Keratinocyte (primary cell): ENCODE measurements around the gene OGDH. TPM values are rescaled to one million over a fixed set of nuclear protein-coding genes. Genes with fewer than 3 reads are reported as not detected.

Experiments used
- DNase-seq: peaks from one replicate; pipeline ENCODE4 v3.0.0-alpha.2; 2011; ENCODE audit warnings: low read depth, missing footprints, low spot score
- FAIRE-seq: peaks from 2 replicates; lab custom pipeline; 2011; peaks lifted over from hg19 to GRCh38; lab: Jason Lieb, UNC
- H2AFZ ChIP-seq: 2 replicates; pipeline ENCODE4 v1.6.0; 2012; ENCODE audit warnings: low read length, control low read depth, inconsistent platforms; ENCODE audit not compliant: control insufficient read depth
- H3K27ac ChIP-seq: 2 replicates; pipeline ENCODE4 v1.5.1; 2011; ENCODE audit warnings: low read length; ENCODE audit not compliant: control insufficient read depth, insufficient read depth
- H3K27me3 ChIP-seq: 3 replicates; pipeline ENCODE4 v1.6.0; 2011; ENCODE audit warnings: low read length; ENCODE audit not compliant: control insufficient read depth, insufficient read depth; ENCODE audit errors: extremely low read depth
- H3K36me3 ChIP-seq, 2 experiments: 2 replicates in 1 of 2; 3 replicates in 1 of 2; pipeline ENCODE4 v1.5.1; 2011; ENCODE audit warnings: low read length in 2 of 2, mild to moderate bottlenecking in 1 of 2; ENCODE audit not compliant: control insufficient read depth in 2 of 2, insufficient read depth in 2 of 2; ENCODE audit errors: extremely low read depth in 1 of 2
- H3K4me1 ChIP-seq: 3 replicates; pipeline ENCODE4 v1.5.1; 2011; ENCODE audit warnings: low read length; ENCODE audit not compliant: control insufficient read depth, insufficient read depth; ENCODE audit errors: extremely low read depth
- H3K4me2 ChIP-seq: 3 replicates; pipeline ENCODE4 v1.6.0; 2011; ENCODE audit warnings: low read depth, low read length; ENCODE audit not compliant: control insufficient read depth, insufficient read depth; ENCODE audit errors: extremely low read depth
- H3K4me3 ChIP-seq, 3 experiments: fragments of 200-600 bp in 1 of 3; sonication (generic) in 1 of 3; 2 replicates in 2 of 3; 3 replicates in 1 of 3; pipeline ENCODE4 v1.5.1; 2011 to 2016; ENCODE audit warnings: low read length in 3 of 3, mild to moderate bottlenecking in 3 of 3, control low read depth in 2 of 3, inconsistent platforms in 1 of 3, low read depth in 1 of 3, mixed read lengths in 1 of 3, mixed run types in 1 of 3, moderate library complexity in 1 of 3; ENCODE audit not compliant: control insufficient read depth in 2 of 3, insufficient read depth in 2 of 3; ENCODE audit errors: extremely low read depth in 1 of 3
- H3K79me2 ChIP-seq: 2 replicates; pipeline ENCODE4 v1.6.0; 2012; ENCODE audit warnings: low read length; ENCODE audit not compliant: control insufficient read depth, insufficient read depth
- H3K9ac ChIP-seq: 3 replicates; pipeline ENCODE4 v1.6.0; 2011; ENCODE audit warnings: low read length; ENCODE audit not compliant: control insufficient read depth, insufficient read depth; ENCODE audit errors: extremely low read depth
- H3K9me1 ChIP-seq: 3 replicates; pipeline ENCODE4 v1.6.0; 2011; ENCODE audit warnings: low read length; ENCODE audit not compliant: control insufficient read depth, insufficient read depth; ENCODE audit errors: extremely low read depth
- H3K9me3 ChIP-seq: 2 replicates; pipeline ENCODE4 v1.5.1; 2012; ENCODE audit warnings: low read depth, low read length; ENCODE audit not compliant: control insufficient read depth
- H4K20me1 ChIP-seq: 3 replicates; pipeline ENCODE4 v1.6.0; 2011; ENCODE audit warnings: low read length; ENCODE audit not compliant: control insufficient read depth, insufficient read depth; ENCODE audit errors: extremely low read depth
- EZH2 ChIP-seq: IDR thresholded peaks from one replicate; pipeline ENCODE4 v1.6.1; 2012; ENCODE audit warnings: inconsistent platforms, mild to moderate bottlenecking, low read length, moderate library complexity
- dilution Hi-C: fragments of 300-500 bp; cut with MboI; formaldehyde crosslinking; loops from one replicate; pipeline ENCODE4 v1.7.0; 2020; ENCODE audit warnings: low sequenced_read_pairs; ENCODE audit not compliant: extremely low pct_ligation_motif_present
- polyA plus RNA-seq, 5 experiments: library from polyadenylated mRNA; depleted of rRNA in 3 of 5; stranded (reverse) in 3 of 5; stranded (forward) in 1 of 5; unstranded in 1 of 5; fragments of >200 nt; gene quantifications; 1 replicate in 1 of 5; 2 replicates in 3 of 5; 3 replicates in 1 of 5; pipeline versions ENCODE4 v1.2.1 to v1.2.3, GENCODE V29; 2011 to 2012; ENCODE audit warnings: missing spikeins in 2 of 5, low read depth in 1 of 5, low replicate concordance in 1 of 5
- TF ChIP-seq, protein P1 (sequence below), 3 experiments: IDR thresholded peaks in 1 of 3; conservative IDR thresholded peaks in 1 of 3; optimal IDR thresholded peaks in 1 of 3; 2 replicates in 2 of 3; 3 replicates in 1 of 3; pipeline versions ENCODE3 to v1.5.1; 2011; ENCODE audit warnings: low read length in 3 of 3, mild to moderate bottlenecking in 3 of 3, moderate library complexity in 2 of 3, control low read depth in 1 of 3, inconsistent platforms in 1 of 3; ENCODE audit not compliant: insufficient read depth in 2 of 3; ENCODE audit errors: extremely low read depth in 1 of 3

The OGDH gene
- polyA plus RNA-seq, 1 donor (not counting 4 experiments of a cell fraction or from before 2014, with no cell fraction given): 46.4 TPM

- H3K27ac ChIP-seq: no peak overlapping the region
- no peaks in the 10 kb centered on the region for H3K27me3 ChIP-seq
- H3K9me3 ChIP-seq: no peaks in the 10 kb centered on the region
- peaks cover 29% of the 10 kb centered on the region for H3K4me1 ChIP-seq
- no peaks in the 10 kb centered on the region for H3K36me3 ChIP-seq
- dilution Hi-C loops: no loop called here
- H3K4me2 ChIP-seq: no peak overlapping the region
- DNase-seq (no peak), FAIRE-seq (no peak)
- H3K9me1 ChIP-seq: no peaks in the 10 kb centered on the region
- H2AFZ ChIP-seq: no peak overlapping the region
- H3K79me2 ChIP-seq: no peaks in the 10 kb centered on the region
- TF ChIP-seq EZH2: no peak
- TF ChIP-seq, protein P1, sequence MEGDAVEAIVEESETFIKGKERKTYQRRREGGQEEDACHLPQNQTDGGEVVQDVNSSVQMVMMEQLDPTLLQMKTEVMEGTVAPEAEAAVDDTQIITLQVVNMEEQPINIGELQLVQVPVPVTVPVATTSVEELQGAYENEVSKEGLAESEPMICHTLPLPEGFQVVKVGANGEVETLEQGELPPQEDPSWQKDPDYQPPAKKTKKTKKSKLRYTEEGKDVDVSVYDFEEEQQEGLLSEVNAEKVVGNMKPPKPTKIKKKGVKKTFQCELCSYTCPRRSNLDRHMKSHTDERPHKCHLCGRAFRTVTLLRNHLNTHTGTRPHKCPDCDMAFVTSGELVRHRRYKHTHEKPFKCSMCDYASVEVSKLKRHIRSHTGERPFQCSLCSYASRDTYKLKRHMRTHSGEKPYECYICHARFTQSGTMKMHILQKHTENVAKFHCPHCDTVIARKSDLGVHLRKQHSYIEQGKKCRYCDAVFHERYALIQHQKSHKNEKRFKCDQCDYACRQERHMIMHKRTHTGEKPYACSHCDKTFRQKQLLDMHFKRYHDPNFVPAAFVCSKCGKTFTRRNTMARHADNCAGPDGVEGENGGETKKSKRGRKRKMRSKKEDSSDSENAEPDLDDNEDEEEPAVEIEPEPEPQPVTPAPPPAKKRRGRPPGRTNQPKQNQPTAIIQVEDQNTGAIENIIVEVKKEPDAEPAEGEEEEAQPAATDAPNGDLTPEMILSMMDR (optimal IDR thresholded peaks at IDR 0.05 in 1 of 3, IDR thresholded peaks at IDR 0.05 in 1 of 3, conservative IDR thresholded peaks at IDR 0.05 in 1 of 3; ENCODE audit: extremely low read depth in 1 of 3, insufficient read depth in 2 of 3, low read length in 3 of 3): no peak
- H3K4me3 ChIP-seq: no peak overlapping the region
- no peak overlapping the region for H3K9ac ChIP-seq
- no peaks in the 10 kb centered on the region for H4K20me1 ChIP-seq
Observed at GRCh38 chr7:44738876-44739665, 132.6 kb downstream of the OGDH start.

GRCh38 chr7:44740055-44740454, 133.6 kb downstream of the OGDH start:
- no peak overlapping the region for H2AFZ ChIP-seq
- H3K4me3 ChIP-seq: no peak overlapping the region
- no peaks in the 10 kb centered on the region for H3K9me3 ChIP-seq
- no peak for FAIRE-seq
- no peaks in the 10 kb centered on the region for H3K79me2 ChIP-seq
- H3K27ac ChIP-seq: no peak overlapping the region
- no peak overlapping the region for H3K9ac ChIP-seq
- no peaks in the 10 kb centered on the region for H3K27me3 ChIP-seq
- H4K20me1 ChIP-seq: no peaks in the 10 kb centered on the region
- TF ChIP-seq, protein P1 (optimal IDR thresholded peaks at IDR 0.05 in 1 of 3, IDR thresholded peaks at IDR 0.05 in 1 of 3, conservative IDR thresholded peaks at IDR 0.05 in 1 of 3; ENCODE audit: extremely low read depth in 1 of 3, insufficient read depth in 2 of 3, low read length in 3 of 3): no peak
- TF ChIP-seq EZH2: no peak
- no peak overlapping the region for H3K4me2 ChIP-seq
- dilution Hi-C loops: no loop called here
- no peak for DNase-seq
- no peaks in the 10 kb centered on the region for H3K36me3 ChIP-seq
- H3K4me1 ChIP-seq: peaks cover 24% of the 10 kb centered on the region
- H3K9me1 ChIP-seq: no peaks in the 10 kb centered on the region
